Stimulated activated CD8-positive, alpha-beta memory T cell treated with anti-CD3 and anti-CD28 coated beads, Interleukin-15, amount 100 ng/mL, for 24 hours (primary cell): Measurements from ENCODE around the gene ATF7.
"Not testable (repeated sequence)": the region's sequence is repeated elsewhere in the genome, so short reads cannot be mapped to it uniquely, and the experiment has no call there.

Experiments used
- DNase-seq: peaks from one replicate; pipeline ENCODE4 v3.0.0-alpha.2; 2020; ENCODE audit warnings: low read depth

The ATF7 gene

GRCh38 chr12:53625946-53626701 lies at the start of gene ATF7:
ATF7 (minus strand) TSS chr12:53626382; CDS start chr12:53601000, 25,382 bp downstream.
- DNase-seq, result peak; percentile 97

GRCh38 chr12:53674977-53675700 lies 49.0 kb upstream of the ATF7 start:
- DNase-seq, result no peak

DNA sequence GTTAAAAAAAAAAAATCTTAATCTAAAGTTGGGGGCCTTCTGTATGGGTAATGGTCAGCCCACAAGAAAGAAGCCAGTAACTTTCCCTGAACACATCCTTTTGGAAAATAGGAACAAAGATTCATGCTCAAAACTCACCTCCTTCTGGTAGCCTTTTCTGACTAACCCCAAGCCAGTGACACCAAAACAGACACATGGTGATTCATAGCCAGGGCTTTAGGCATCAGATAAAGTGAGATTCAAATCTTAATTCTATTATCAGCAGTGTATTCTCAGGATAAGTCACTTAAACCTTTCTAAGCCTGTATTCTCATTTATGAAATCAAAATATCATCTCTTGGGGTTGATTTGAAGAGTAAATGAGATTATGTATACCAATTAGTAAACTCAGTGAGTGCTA lies 44.8 kb upstream of the ATF7 start:
- DNase-seq, result no peak

- DNase-seq, result no peak
Measured at GRCh38 chr12:53670308-53670707, 44.1 kb upstream of the ATF7 start.

DNA sequence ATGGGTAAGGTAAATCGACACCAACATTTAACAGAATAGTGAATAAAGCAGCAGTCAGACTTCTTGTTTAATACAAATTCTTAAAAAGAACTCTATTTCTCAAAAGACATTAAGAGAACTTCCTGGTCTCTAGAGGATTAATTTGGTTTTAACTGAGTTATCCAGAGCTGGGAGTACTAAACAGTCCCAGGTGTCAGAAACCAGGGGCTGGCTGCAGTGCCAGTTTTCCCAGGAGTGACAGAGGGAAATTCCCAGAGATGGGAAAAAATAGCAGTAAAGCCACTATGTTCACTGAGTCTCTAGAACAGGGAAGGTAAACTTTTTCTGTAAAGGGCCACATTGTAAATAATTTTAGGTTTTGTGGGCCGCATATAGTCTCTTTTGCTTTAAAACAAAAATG lies 40.9 kb upstream of the ATF7 start:
- no peak for DNase-seq

DNA sequence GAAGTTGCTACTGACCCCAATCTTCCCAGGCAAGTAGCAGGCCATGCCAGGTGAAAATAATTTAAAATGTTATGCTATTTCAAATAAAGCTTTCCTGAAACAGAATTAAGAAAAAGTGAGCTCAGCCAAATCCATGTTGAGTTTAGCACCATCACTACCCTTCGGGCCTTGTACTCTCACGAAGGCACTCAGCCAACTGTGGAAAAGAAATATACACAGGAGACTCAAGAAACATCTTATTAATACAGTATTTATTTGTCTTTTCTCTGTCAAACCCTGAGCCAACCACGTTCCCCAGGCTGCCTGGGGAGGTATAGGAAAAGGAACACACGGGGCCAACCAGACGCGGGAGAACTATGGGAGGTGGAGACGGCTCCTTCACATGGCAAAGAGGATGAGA lies 38.8 kb upstream of the ATF7 start:
- no peak for DNase-seq

GRCh38 chr12:53664191-53664590 lies 38.0 kb upstream of the ATF7 start:
- DNase-seq, result no peak

DNA sequence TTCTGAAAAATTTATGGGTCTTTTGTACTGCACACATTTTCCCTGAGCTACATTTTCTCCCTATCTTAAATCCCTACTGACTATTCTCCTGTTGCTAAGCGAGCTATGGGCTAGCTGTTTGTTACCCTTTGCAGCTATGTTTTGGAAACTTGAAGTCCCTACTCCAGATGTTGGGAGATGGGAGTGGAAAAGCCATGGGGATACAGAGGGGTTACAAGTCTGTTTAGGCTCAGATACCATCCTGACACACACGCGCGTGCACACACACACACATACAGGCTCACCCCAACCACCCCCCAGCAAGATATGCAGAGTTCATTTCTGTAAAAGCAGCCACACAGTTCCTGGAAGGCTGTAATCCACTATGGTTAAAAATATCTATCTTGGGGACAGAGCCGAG lies 33.9 kb upstream of the ATF7 start:
- no peak for DNase-seq

- DNase-seq, result no peak
Measured at GRCh38 chr12:53659571-53659981, 33.4 kb upstream of the ATF7 start.

DNA sequence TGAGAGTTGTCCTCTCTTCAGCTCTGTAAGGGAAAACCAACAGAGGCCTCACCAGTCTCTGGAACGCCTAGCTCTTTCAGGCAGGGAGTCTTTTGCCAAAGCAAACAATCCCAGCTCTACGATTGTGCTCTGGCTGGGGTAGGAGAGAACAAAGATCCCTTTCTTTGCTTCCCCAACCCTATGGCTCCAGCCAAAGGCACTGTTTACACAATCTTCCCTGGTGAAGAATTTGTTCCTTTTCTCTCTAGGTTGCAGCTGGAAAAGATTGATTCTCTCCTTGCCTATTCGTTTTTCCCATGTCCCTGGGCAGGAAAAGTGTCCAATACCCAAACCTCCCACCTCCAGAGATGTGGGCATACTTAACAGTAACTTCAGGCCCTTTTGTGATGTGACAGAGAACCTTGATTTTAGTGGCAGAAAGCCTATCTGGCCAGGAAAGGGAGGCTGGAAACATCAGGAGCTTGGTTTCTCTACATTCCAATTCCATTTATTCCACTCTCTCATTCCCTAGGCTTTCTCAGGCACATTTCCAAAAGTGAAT lies 32.9 kb upstream of the ATF7 start:
- no peak for DNase-seq

GRCh38 chr12:53657041-53657440 lies 30.9 kb upstream of the ATF7 start:
- no peak for DNase-seq

- no peak for DNase-seq
Measured at GRCh38 chr12:53653595-53653994, 27.4 kb upstream of the ATF7 start.

GRCh38 chr12:53652366-53652765 lies 26.2 kb upstream of the ATF7 start:
- no peak for DNase-seq

DNA sequence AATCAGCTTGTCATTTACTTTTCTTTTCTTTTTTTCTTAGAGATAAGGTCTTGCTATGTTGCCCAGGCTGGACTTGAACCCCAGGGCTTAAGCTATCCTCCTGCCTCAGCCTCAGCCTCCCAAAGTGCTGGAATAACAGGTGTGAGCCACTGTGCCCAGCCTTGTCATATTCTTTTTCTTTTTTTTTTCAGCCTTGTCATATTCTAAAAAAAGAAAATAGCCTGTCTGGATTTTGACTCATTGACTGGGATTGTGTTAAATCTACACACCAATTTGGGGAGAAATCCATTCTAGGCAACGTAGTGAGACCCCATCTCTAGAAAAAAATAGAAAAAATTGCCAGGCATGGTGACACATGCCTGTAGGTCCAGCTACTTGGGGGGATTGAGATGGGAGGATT lies 25.6 kb upstream of the ATF7 start:
- DNase-seq, result no peak

DNA sequence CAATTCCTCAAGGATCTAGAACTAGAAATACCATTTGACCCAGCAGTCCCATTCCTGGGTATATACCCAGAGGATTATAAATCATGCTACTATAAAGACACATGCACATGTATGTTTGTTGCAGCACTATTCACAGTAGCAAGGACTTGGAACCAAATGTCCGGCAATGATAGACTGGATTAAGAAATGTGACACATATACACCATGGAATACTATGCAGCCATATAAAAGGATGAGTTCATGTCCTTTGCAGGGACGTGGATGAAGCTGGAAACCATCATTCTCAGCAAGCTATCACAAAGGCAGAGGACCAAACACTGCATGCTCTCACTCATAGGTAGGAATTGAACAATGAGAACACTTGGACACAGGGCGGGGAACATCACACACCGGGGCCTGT lies 20.1 kb upstream of the ATF7 start:
- DNase-seq, result not testable (repeated sequence)

- DNase-seq, result no peak
Measured at GRCh38 chr12:53645165-53645564, 19.0 kb upstream of the ATF7 start.

DNA sequence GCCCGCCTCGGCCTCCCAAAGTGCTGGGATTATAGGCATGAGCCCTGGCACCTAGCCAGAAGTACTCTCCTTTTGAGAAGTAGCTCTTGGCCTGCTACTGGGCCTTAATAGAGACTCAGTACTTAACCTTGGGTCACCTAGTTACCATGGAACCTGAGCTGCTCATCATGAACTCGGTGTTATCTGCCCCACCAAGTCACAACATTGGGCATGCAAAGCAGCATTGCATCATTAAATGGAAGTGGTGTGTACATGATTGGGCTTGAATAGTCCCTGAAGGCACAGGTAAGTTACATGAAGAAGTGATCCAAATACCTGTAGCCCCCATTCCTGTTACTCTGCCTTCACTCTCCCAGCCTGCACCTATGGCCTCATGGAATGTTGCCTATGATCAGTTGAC lies 18.0 kb upstream of the ATF7 start:
- no peak for DNase-seq

- no peak for DNase-seq
Measured at GRCh38 chr12:53643232-53643979, 17.2 kb upstream of the ATF7 start.

DNA sequence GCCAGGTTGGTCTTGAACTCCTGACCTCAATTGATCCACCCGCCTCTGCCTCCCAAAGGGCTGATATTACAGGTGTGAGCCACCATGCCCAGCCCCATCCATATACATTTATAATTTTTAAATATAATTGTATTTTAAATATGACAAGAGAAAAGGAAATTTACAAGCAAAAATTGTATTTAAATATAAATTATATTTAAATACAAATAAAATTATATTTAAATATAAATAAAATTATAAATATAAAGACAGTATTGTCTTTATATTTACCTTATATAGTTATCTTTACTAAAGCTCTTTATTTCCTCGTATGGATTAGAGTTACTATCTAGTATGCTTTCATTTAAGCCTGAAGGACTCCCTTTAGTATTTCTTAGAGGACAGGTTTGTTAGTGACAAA lies 11.9 kb upstream of the ATF7 start:
- DNase-seq, result no peak

GRCh38 chr12:53636641-53637040 lies 10.5 kb upstream of the ATF7 start:
- no peak for DNase-seq

- DNase-seq, result not testable (repeated sequence)
Measured at GRCh38 chr12:53635708-53636107, 9.5 kb upstream of the ATF7 start.

- no peak for DNase-seq
Measured at GRCh38 chr12:53631721-53632120, 5.5 kb upstream of the ATF7 start.

GRCh38 chr12:53627919-53628318 lies 1.7 kb upstream of the ATF7 start:
- DNase-seq, result no peak
